Pancreas (tissue), 10 donors: ENCODE data around the gene ATP5MC2. TPM values are rescaled to one million over a fixed set of nuclear protein-coding genes. Genes with fewer than 3 reads are reported as not detected.
A peak's percentile ranks its signal among the peaks of the same experiment; 100 is the strongest.

Experiments
- ATAC-seq, 4 donors: fragments of 200-7000 bp; cut with Tn5 transposase; one replicate each; pipeline versions ENCODE4 v1.8.0 to v1.9.1; 2020; ENCODE audit warnings: mild to moderate bottlenecking in 4 of 4, moderate library complexity in 4 of 4
- DNase-seq, 6 donors: peaks; one replicate each; pipeline ENCODE4 v3.0.0-alpha.2; 2020
- FAIRE-seq: peaks from 2 replicates; lab custom pipeline; 2012; peaks lifted over from hg19 to GRCh38; lab: Jason Lieb, UNC
- H3K27ac ChIP-seq, 4 donors: fragments of 200-600 bp; sonication (generic); 1 replicate in 3 of 4; 2 replicates in 1 of 4; pipeline versions ENCODE4 v1.5.0 to v1.8.0; 2020
- H3K27me3 ChIP-seq, 4 donors: fragments of 200-600 bp; one replicate each; pipeline ENCODE4 v1.8.0; 2021
- H3K36me3 ChIP-seq, 3 donors: fragments of 200-600 bp; sonication (generic) in 1 of 3; one replicate each; pipeline versions ENCODE4 v1.5.0 to v1.8.0; 2020 to 2021
- H3K4me1 ChIP-seq, 3 donors: fragments of 200-600 bp; one replicate each; pipeline ENCODE4 v1.8.0; 2021
- H3K4me3 ChIP-seq, 4 donors: fragments of 200-600 bp; sonication (generic) in 2 of 4; one replicate each; pipeline versions ENCODE4 v1.5.0 to v1.8.0; 2020 to 2021
- H3K9me3 ChIP-seq, 4 donors: fragments of 200-600 bp; one replicate each; pipeline ENCODE4 v1.8.0; 2021
- WGBS, 2 donors: extraction: QIAGEN DNeasy Blood & Tissue Kit; methylation state at CpG; one replicate each; pipeline ENCODE4 v1.1.7; 2013; 5-methylcytosine and 5-hydroxymethylcytosine counted together
- intact Hi-C, 3 donors: fragments of 100-400 bp; cut with DNase I; formaldehyde crosslinking; loops; one replicate each; pipeline versions ENCODE4 v1.11.1 to v1.14.2; 2022
- polyA plus RNA-seq, 2 donors: library from polyadenylated mRNA; stranded (reverse); fragments of 200-250 nt; gene quantifications; one replicate each; pipeline ENCODE4 v1.2.3, GENCODE V29; 2013
- total RNA-seq, 6 donors: library from RNA; stranded (reverse); fragmentation: NEBNext Ultra II Directional in 4 of 6; extraction: Animal tissue kit (Norgen Biotek cat#: 25700) in 4 of 6; gene quantifications; one replicate each; pipeline versions ENCODE4 v1.2.1 to v1.2.4, GENCODE V29; 2021 to 2023
- TF ChIP-seq, protein P1 (sequence below), 4 donors: fragments of 200-600 bp; sonication (generic) in 3 of 4; IDR thresholded peaks; one replicate each; pipeline versions ENCODE4 v1.5.0 to v1.8.0; 2021; ENCODE audit warnings: antibody characterized with exemption in 4 of 4
- donor health status: healthy with polysubstance abuse.
- donor health status: DM: no; HTN: no; CAD: no; lungs with moderate emphysema.
- donor health status: DM: no; HTN: no; CAD: no.
- donor health status: control.
- donor health status: control.
- donor health status: Bipolar disorder and iron deficiency.
- donor health status: DM: yes; HTN: yes; CAD: no.
- donor health status: DM: no; HTN: no; CAD: no.
- donor health status: DM: no; HTN: no; CAD: no.
- donor health status: DM: yes; HTN: yes; CAD: no.

Gene ATP5MC2
- total and polyA plus RNA-seq, 8 donors: 134 to 350 (median 188) TPM

DNA sequence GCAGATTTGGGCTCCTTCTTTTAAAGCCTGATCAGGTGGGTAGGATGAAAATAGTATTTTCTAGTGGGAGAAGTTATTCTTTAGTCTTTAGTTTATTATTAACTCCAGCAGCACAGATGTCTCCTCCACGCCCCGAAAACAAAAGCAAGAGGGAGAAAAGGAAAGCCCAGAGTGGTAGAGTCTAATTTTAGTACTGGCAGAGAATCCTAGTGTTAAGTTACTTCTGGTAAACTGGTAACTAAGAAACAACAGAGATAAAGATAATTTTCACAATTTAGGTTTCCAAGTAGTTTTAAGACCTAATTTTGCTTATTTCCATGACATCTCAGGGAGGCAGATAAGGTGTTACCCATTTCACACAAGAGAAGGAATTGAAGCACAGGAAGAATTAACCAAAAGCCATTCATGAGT lies 16.3 kb downstream of the ATP5MC2 start:
- H3K4me1 ChIP-seq: peaks cover 27 to 33% (median 32%) of the 10 kb centered on the region in 3 donors
- peak overlapping the region in 1 of 4 donors; percentile 4 for H3K4me3 ChIP-seq
- no peaks in the 10 kb centered on the region for H3K27me3 ChIP-seq
- WGBS, 2 donors: 0 to 4% methylated on average over 2 of the region's 2 CpGs
- H3K9me3 ChIP-seq: no peaks in the 10 kb centered on the region
- peak overlapping the region; percentile 37 to 89 (median 86) for H3K27ac ChIP-seq
- FAIRE-seq (no peak), ATAC-seq (peak; percentile 30 to 70 (median 58)), DNase-seq (no peak)
- TF ChIP-seq, protein P1, sequence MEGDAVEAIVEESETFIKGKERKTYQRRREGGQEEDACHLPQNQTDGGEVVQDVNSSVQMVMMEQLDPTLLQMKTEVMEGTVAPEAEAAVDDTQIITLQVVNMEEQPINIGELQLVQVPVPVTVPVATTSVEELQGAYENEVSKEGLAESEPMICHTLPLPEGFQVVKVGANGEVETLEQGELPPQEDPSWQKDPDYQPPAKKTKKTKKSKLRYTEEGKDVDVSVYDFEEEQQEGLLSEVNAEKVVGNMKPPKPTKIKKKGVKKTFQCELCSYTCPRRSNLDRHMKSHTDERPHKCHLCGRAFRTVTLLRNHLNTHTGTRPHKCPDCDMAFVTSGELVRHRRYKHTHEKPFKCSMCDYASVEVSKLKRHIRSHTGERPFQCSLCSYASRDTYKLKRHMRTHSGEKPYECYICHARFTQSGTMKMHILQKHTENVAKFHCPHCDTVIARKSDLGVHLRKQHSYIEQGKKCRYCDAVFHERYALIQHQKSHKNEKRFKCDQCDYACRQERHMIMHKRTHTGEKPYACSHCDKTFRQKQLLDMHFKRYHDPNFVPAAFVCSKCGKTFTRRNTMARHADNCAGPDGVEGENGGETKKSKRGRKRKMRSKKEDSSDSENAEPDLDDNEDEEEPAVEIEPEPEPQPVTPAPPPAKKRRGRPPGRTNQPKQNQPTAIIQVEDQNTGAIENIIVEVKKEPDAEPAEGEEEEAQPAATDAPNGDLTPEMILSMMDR (IDR thresholded peaks at IDR 0.05): no peak
- peaks cover 2 to 11% (median 5%) of the 10 kb centered on the region in 3 donors for H3K36me3 ChIP-seq
- intact Hi-C loops: no loop called here

DNA sequence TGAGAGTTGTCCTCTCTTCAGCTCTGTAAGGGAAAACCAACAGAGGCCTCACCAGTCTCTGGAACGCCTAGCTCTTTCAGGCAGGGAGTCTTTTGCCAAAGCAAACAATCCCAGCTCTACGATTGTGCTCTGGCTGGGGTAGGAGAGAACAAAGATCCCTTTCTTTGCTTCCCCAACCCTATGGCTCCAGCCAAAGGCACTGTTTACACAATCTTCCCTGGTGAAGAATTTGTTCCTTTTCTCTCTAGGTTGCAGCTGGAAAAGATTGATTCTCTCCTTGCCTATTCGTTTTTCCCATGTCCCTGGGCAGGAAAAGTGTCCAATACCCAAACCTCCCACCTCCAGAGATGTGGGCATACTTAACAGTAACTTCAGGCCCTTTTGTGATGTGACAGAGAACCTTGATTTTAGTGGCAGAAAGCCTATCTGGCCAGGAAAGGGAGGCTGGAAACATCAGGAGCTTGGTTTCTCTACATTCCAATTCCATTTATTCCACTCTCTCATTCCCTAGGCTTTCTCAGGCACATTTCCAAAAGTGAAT lies 16.8 kb downstream of the ATP5MC2 start:
- no peaks in the 10 kb centered on the region for H3K9me3 ChIP-seq
- no peak for FAIRE-seq
- peaks cover 0 to 8% (median 0%) of the 10 kb centered on the region in 3 donors for H3K36me3 ChIP-seq
- H3K27me3 ChIP-seq: no peaks in the 10 kb centered on the region
- intact Hi-C loops: no loop called here
- WGBS, 2 donors: 0 to 5% methylated on average over 3 of the region's 3 CpGs
- H3K27ac ChIP-seq: peak overlapping the region; percentile 37 to 89 (median 86)
- ATAC-seq: peak; percentile 95 to 98 (median 96)
- DNase-seq: peak in 4 of 6 donors; percentile 48 to 84 (median 79)
- TF ChIP-seq, protein P1 (IDR thresholded peaks at IDR 0.05): no peak
- H3K4me3 ChIP-seq: peak overlapping the region in 1 of 4 donors; percentile 4
- H3K4me1 ChIP-seq: peaks cover 27 to 33% (median 32%) of the 10 kb centered on the region in 3 donors

DNA sequence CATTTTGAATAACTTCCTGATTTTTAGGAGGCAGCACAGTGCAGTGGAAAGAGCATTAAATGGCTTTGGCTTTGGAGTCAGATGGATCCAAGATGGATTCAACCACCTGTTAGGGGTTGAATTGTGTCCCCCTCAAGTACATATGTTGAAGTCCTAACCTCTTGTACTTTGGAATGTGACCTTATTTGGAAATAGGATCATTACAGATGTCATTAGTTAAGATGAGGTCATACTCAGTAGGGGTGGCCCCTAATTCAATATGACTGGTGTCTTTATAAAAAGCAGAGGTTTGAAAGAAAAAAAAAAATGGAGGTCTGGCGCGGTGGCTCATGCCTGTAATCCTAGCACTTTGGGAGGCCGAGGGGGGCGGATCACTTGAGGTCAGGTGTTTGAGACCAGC lies 18.8 kb downstream of the ATP5MC2 start:
- Histone ChIP-seq H3K4me1 (peaks cover 27 to 33% (median 32%) of the 10 kb centered on the region in 3 donors), H3K4me3 (no peak overlapping the region), H3K27ac (peak overlapping the region in 2 of 4 donors; percentile 87 to 89), H3K9me3 (no peaks in the 10 kb centered on the region), H3K27me3 (no peaks in the 10 kb centered on the region), H3K36me3 (no peaks in the 10 kb centered on the region)
- DNase-seq (no peak), ATAC-seq (no peak), FAIRE-seq (no peak)
- intact Hi-C loops: no loop called here
- 98% methylated on average over 4 of the region's 4 CpGs for WGBS, 2 donors
- TF ChIP-seq, protein P1 (IDR thresholded peaks at IDR 0.05): no peak

DNA sequence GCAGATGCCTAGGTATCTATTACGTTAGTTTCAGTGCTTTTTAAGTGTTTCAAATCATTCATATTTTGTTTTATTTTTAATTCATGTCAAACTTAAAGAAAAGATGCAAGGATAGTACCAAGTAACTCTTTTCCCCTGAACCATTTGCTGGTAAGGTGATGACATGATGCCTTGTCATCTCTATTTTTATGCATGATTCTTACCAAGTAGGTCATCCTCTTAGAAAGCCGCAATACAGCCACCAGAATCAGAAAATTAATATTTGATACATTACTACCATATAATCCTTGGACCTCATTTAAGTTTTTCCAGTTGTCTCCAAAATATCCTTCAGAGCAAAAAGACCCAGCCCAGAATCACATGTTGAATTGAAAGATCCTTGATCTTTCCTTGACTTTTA lies 22.3 kb downstream of the ATP5MC2 start:
- intact Hi-C loops: no loop called here
- FAIRE-seq: no peak
- 93 to 94% methylated on average over 2 of the region's 2 CpGs for WGBS, 2 donors

More for the DNA sequence above, 22.3 kb downstream of the ATP5MC2 start:
- Histone ChIP-seq H3K27ac (no peak overlapping the region), H3K4me3 (no peak overlapping the region), H3K4me1 (peaks cover 11 to 18% (median 14%) of the 10 kb centered on the region in 3 donors), H3K9me3 (no peaks in the 10 kb centered on the region), H3K27me3 (no peaks in the 10 kb centered on the region), H3K36me3 (no peaks in the 10 kb centered on the region)
- TF ChIP-seq, protein P1 (IDR thresholded peaks at IDR 0.05): no peak
- DNase-seq (no peak), ATAC-seq (no peak)
